NCI-H2196 treated with DMSO at 0.1 percent for 48 hours (cell line): ENCODE data around the gene TAS2R39.
A peak's percentile ranks its signal among the peaks of the same experiment; 100 is the strongest.

Experiments used
- DNase-seq: peaks from one replicate; lab custom pipeline; 2025; ENCODE audit not compliant: unreplicated experiment; lab: John Stamatoyannopoulos, UW

Gene TAS2R39

DNA sequence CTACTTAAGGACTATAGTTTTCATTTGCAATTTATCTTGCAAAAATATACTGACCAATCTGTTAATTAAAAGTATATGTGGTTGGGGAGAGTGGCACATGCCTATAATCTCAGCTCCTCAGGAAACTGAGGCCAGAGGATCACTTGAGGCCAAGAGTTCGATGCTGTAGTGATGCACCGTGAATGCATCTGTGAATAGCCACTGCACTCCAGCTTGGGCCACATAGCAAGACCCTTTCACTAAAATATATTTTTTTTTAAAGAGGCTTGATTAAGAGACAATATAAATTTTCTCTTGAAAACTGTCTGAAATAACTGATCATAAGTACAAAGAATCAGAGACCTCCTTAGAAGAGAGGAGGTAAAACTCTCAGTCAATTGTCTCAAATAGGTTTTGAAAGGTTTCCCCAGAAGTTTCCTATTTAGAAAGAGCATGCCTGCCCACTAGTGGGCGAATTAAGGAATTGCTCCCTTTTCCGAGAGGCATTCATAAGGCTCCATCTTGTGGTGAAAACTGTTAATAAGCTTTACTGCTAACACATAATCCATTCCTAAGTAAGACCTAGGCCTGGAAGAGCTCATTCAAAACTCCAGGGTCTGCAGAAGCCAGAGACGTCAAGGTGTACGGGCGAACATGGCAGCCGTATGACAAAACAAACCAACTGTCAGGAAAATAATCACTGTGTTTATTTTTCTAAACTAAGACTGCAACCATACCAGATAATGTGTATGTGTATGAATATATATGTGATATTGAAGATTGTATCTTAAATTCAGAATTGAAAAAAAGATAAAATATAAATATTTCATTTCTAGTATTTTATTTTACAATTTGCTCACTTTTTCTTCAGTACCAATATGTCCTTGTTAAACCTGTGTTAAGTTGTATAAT is 31.8 kb downstream of the TAS2R39 start:
- DNase-seq: peak; percentile 66

DNA sequence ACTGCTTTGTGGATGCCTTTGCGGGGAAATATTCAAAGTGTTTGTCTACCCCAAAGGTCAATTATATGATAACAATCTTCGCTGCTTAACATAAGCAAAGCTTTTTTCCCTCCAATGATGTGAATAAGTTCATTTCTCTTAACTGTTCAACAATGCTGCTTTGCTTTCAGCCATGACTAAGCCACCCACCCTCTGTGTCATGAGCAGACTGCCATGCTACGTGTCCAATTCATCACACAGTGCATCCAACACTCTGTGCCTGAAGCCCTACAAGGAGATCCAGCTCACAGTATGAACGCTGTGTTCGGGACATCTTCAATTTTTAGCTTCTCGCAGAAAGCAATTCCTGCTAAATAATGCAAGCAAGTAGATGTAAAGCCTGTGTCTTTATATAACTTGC is 32.9 kb downstream of the TAS2R39 start:
- DNase-seq: no peak

DNA sequence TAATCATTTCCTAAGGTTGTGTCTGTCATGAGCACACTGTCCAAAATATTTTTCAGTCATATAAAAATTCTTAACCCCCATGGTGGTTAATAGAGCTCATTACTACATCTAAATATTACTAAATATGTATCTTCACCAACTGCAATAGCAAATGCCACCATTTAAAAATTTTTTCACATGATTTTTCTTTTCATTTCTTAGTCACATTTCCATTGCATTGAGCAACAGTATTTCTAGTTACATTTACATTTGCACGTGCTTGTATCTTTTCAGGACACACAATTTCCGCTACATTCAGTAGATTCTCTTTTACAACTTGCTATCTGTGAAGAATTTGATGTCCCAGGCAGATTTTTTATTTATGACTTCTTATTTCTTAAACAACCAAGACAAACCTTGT is 33.5 kb downstream of the TAS2R39 start:
- DNase-seq: no peak

DNA sequence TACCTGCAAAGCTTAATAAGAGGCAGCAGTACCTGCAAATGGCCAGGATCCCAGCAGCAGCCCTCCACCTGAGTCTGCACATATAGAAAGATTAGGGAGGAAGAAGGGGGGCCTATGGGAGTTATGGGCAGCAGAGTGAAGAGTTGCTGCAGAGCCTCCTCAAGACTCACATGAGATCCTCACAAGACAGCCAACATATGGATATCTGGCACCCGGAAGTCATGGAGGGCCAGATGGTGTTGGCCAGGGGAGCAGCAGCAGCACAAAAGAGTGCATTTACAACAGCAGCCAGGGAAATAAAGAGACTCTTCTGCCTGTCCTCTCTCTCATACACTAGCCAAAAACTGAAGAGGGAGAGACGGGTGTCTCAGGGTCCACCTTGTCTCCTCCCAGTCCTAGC is 34.6 kb downstream of the TAS2R39 start:
- DNase-seq: no peak

DNA sequence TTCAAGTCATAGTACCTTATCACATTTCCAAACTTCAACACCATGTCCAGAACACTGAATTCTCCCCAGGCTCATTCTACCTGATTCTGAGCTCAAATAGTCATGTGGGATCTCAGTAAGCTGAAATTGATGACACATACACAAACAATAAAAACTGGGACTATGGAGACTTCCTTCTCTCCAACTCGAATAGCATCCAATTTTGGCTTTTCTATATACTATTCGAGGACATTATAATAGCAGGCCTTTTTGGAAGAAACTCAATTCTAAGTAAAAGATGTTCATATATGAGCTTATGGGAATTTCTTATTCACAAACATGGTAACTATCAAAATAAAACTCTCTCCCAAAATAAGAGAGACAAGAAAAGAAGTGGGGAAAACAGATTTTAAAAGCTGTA is 38.1 kb downstream of the TAS2R39 start:
- no peak for DNase-seq

DNA sequence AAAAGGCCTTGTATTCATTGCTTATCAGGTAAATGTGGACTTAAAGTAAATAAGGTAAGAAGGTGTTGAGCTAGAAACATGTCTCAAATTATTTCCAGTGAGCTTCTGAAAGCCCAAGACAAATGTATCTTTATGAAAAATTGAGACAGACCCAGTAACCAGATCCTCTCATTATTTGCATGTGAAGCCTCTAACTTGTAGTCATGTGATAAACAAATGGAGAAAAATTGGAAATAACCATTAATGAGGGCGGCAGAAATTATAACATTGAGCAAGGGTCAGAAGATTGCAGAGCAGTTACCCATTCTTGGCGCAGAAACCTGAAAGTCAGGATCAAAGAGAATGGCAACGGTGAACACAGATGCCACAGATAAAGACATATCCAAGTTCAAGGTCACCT is 38.5 kb downstream of the TAS2R39 start, which contains the start of gene TAS2R40:
TAS2R40 (plus strand) TSS at position 301 of the 400 bp plus-strand sequence; CDS start at position 343, 42 bp downstream.
- no peak for DNase-seq

DNA sequence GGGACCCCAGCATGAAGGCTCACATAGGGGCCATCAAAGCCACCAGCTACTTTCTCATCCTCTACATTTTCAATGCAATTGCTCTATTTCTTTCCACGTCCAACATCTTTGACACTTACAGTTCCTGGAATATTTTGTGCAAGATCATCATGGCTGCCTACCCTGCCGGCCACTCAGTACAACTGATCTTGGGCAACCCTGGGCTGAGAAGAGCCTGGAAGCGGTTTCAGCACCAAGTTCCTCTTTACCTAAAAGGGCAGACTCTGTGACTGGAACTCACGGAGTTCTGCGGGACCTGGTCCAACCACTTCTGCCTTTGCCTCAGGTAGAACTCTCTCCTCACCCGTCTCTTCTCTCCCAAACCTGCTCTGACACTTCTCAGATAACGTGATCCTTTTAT is 39.6 kb downstream of the TAS2R39 start:
- DNase-seq: no peak

DNA sequence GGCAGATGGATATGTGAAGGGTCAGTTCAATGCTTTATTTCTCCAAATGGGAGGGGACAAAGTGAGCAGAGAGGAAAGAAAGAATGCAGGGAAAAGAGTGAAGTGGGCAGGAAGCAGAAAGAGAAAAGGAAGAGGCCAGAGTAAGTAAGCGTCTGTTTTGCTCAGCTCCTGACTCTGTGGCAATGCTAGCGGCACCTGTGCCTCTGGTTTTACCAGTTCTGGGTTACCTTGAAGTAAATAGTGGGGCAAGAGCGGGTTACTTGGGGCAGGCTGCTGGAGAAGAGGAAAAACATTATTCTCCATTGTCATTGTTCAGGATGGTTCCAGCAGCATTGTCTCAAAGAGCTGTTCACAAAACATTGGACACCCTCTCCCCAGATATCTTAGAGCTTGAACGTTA is 40.6 kb downstream of the TAS2R39 start:
- DNase-seq: no peak

DNA sequence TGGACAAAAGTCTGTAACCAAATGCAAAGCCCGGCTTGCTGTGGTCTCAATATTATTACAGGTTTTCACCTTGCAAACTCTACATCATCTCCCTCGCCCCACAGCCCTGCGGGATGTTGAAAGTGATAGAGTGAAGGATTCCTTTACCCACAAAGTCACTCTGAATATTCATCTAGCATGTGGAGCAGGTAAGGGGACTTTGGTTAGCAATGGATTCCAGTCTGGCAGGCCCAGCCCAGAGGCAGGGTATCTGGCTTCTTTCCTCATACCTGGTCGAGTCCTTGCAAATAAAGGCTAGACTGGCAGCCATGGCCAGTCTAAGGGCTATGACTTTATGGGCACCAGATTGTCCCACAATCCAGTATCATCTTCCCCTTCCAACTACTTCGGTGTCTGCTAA is 41.8 kb downstream of the TAS2R39 start:
- DNase-seq: no peak

DNA sequence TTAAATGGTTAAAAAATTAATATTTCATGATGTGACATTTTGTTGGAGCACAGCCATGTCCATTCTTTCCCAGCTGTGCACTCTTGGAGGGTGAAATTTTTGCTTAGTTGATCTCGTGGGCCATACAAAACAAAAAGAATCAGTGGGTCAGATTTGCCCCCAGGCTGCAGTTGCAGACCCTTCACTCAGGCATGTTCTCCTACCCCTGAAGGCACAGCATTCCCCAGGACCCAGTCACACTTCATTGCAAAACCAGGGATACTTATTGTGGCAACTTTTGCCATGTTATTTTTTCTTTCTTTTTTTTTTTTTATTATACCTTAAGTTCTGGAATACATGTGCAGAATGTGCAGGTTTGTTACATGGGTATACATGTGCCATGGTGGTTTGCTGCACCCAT is 44.6 kb downstream of the TAS2R39 start:
- no peak for DNase-seq

DNA sequence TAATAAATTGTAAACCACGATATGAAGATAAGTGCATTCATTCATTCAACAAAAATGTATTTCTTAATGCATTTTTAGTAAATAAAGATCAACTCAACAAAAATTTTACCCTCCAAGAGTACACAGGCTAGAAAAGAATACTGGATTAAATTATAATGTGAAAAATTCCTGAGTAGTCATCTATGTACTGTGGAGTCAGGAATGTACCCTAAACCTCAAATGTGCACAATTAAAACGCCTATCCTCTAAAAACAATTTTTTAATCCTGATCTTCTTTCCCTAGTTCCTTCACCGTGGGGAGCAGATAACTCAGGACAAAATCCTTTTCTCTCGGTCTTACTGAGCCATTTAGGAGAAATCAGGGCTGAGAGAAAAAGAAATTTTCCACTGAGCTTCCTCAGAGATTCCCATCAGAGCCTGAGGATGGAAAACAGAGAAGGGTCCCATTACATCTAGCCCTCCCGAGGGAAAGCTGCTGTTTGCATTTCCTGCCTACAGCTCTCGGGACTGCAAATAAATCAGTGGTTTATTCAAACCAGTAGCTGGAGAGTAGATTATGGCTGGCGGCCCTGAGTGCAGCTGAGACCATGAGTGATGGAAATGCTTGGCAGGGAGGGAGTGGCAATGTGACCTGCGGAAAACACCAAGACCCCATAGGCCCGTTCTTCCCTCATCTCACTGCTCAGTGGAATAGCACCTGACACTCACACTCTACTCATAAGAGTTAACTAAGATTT is 46.0 kb downstream of the TAS2R39 start:
- no peak for DNase-seq

DNA sequence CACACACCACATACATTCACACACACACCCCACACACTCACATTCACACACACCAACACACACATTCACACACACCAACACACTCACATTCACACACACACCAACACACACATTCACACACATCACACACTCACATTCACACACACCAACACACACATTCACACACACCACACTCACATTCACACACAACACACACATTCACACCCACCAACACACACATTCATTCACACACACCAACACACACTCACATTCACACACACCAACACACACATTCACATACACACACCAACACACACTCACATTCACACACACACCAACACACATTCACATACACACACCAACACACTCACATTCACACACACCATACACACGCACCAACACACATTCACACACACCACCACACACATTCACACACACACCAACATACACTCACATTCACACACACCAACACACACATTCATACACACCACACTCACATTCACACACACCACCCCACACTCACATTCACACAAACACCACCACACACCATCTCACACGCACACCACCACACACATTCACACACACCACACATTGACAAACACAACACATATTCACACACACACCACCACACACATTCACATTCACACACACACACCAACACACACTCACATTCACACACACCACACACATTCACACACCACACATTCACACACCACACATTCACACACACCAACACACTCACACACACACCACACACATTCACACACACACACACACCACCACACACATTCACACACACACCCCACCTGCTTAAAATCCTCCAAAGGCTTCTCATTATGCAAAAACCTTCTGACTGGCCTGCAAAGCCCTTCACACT is 47.6 kb downstream of the TAS2R39 start:
- DNase-seq: no peak
